BLaER1 (cell line): ENCODE results near the gene SLC34A2.
"Not testable (repeated sequence)": the region's sequence is repeated elsewhere in the genome, so short reads cannot be mapped to it uniquely, and the experiment has no call there.

Experiments used
- H3K27ac ChIP-seq: shearing (Covaris generic); formaldehyde crosslinking; 2 replicates; pipeline ENCODE4 v1.8.1; 2022
- H3K27me3 ChIP-seq: shearing (Covaris generic); formaldehyde crosslinking; 2 replicates; pipeline ENCODE4 v1.8.1; 2022
- H3K36me3 ChIP-seq: shearing (Covaris generic); formaldehyde crosslinking; 2 replicates; pipeline ENCODE4 v1.8.1; 2022
- H3K4me1 ChIP-seq: shearing (Covaris generic); formaldehyde crosslinking; 2 replicates; pipeline ENCODE4 v1.8.1; 2022
- H3K4me2 ChIP-seq: shearing (Covaris generic); formaldehyde crosslinking; 2 replicates; pipeline ENCODE4 v1.8.1; 2022
- H3K4me3 ChIP-seq: shearing (Covaris generic); formaldehyde crosslinking; 2 replicates; pipeline ENCODE4 v1.8.1; 2022
- H3K9ac ChIP-seq: shearing (Covaris generic); formaldehyde crosslinking; 2 replicates; pipeline ENCODE4 v1.8.1; 2022
- H3K9me3 ChIP-seq: shearing (Covaris generic); formaldehyde crosslinking; 2 replicates; pipeline ENCODE4 v1.8.1; 2022
- H4K20me1 ChIP-seq: shearing (Covaris generic); formaldehyde crosslinking; 2 replicates; pipeline ENCODE4 v1.8.1; 2022
- Cebpa-rat ChIP-seq: shearing (Covaris generic); IDR thresholded peaks from 2 replicates; pipeline ENCODE4 v1.8.1; 2022

Gene SLC34A2

GRCh38 chr4:25654971-25655963 is at the start of gene SLC34A2:
TSS of gene SLC34A2 (plus strand) at chr4:25655851. CDS start at chr4:25662501, 6,650 bp downstream.
- peak within 1 kb of the TSS; percentile 22; the same call in 1 of the 2 replicates for H3K4me2 ChIP-seq
- H3K9ac ChIP-seq, result no peak within 1 kb of the TSS
- 0 out of 2 replicates have a peak within 1 kb of the TSS, but pooled peaks have one; percentile 18 for H3K4me3 ChIP-seq

GRCh38 chr4:25608644-25609043 is 47.0 kb upstream of the SLC34A2 start:
- H3K27me3 ChIP-seq, result no peaks in the 10 kb centered on the region
- TF ChIP-seq Cebpa-rat, result no peak
- H3K9ac ChIP-seq, result no peak overlapping the region
- peaks cover 7% of the 10 kb centered on the region; the same call in 1 of the 2 replicates for H3K4me1 ChIP-seq
- no peaks in the 10 kb centered on the region for H4K20me1 ChIP-seq
- no peaks in the 10 kb centered on the region for H3K36me3 ChIP-seq
- H3K27ac ChIP-seq, result no peak overlapping the region
- H3K4me2 ChIP-seq, result no peak overlapping the region
- H3K4me3 ChIP-seq, result no peak overlapping the region
- H3K9me3 ChIP-seq, result no peaks in the 10 kb centered on the region

More at GRCh38 chr4:25654971-25655963, at the start of gene SLC34A2:
- H3K36me3 ChIP-seq, result no peaks in the 10 kb centered on the region
- peaks cover 17% of the 10 kb centered on the region for H3K9me3 ChIP-seq
- no peaks in the 10 kb centered on the region for H4K20me1 ChIP-seq
- H3K4me1 ChIP-seq, result no peaks in the 10 kb centered on the region
- no peak within 1 kb of the TSS for H3K27ac ChIP-seq
- H3K27me3 ChIP-seq, result peaks cover 34% of the 10 kb centered on the region
- TF ChIP-seq Cebpa-rat, result no peak

- H3K9me3 ChIP-seq, result no peaks in the 10 kb centered on the region
- peaks cover 7% of the 10 kb centered on the region; the same call in 1 of the 2 replicates for H3K4me1 ChIP-seq
- no peaks in the 10 kb centered on the region for H3K27me3 ChIP-seq
- H3K9ac ChIP-seq, result no peak overlapping the region
- H3K36me3 ChIP-seq, result no peaks in the 10 kb centered on the region
- no peak for TF ChIP-seq Cebpa-rat
- no peaks in the 10 kb centered on the region for H4K20me1 ChIP-seq
- H3K4me3 ChIP-seq, result no peak overlapping the region
- H3K4me2 ChIP-seq, result no peak overlapping the region
- H3K27ac ChIP-seq, result no peak overlapping the region
Measured at GRCh38 chr4:25609976-25610375, 45.7 kb upstream of the SLC34A2 start.

- H3K9ac ChIP-seq, result not testable (repeated sequence)
Measured at GRCh38 chr4:25613613-25614012, 42.0 kb upstream of the SLC34A2 start.

GRCh38 chr4:25614807-25615206 is 40.8 kb upstream of the SLC34A2 start:
- no peaks in the 10 kb centered on the region for H3K9me3 ChIP-seq

More at GRCh38 chr4:25613613-25614012, 42.0 kb upstream of the SLC34A2 start:
- H3K4me3 ChIP-seq, H3K27me3 ChIP-seq, H4K20me1 ChIP-seq, H3K4me1 ChIP-seq, H3K9me3 ChIP-seq, H3K27ac ChIP-seq, H3K4me2 ChIP-seq, H3K36me3 ChIP-seq: not testable (repeated sequence)

GRCh38 chr4:25621027-25621930 is 34.4 kb upstream of the SLC34A2 start:
- H3K9me3 ChIP-seq, result no peaks in the 10 kb centered on the region

More at GRCh38 chr4:25614807-25615206, 40.8 kb upstream of the SLC34A2 start:
- no peak overlapping the region for H3K9ac ChIP-seq
- no peaks in the 10 kb centered on the region for H3K4me1 ChIP-seq
- H3K4me2 ChIP-seq, result no peak overlapping the region
- H3K36me3 ChIP-seq, result no peaks in the 10 kb centered on the region
- H3K27ac ChIP-seq, result no peak overlapping the region
- H4K20me1 ChIP-seq, result no peaks in the 10 kb centered on the region
- no peaks in the 10 kb centered on the region for H3K27me3 ChIP-seq
- no peak for TF ChIP-seq Cebpa-rat
- H3K4me3 ChIP-seq, result no peak overlapping the region

GRCh38 chr4:25624616-25625015 is 31.0 kb upstream of the SLC34A2 start:
- Histone ChIP-seq H3K4me2 (no peak overlapping the region), H3K4me1 (peaks cover 14% of the 10 kb centered on the region), H3K27me3 (no peaks in the 10 kb centered on the region), H3K36me3 (no peaks in the 10 kb centered on the region), H3K9me3 (no peaks in the 10 kb centered on the region), H3K4me3 (no peak overlapping the region), H3K9ac (no peak overlapping the region), H4K20me1 (no peaks in the 10 kb centered on the region), H3K27ac (no peak overlapping the region)
- no peak for TF ChIP-seq Cebpa-rat

More at GRCh38 chr4:25621027-25621930, 34.4 kb upstream of the SLC34A2 start:
- Histone ChIP-seq H3K4me3 (no peak overlapping the region), H3K36me3 (no peaks in the 10 kb centered on the region), H3K9ac (no peak overlapping the region), H3K4me1 (peaks cover 14% of the 10 kb centered on the region), H4K20me1 (no peaks in the 10 kb centered on the region), H3K27ac (no peak overlapping the region), H3K27me3 (no peaks in the 10 kb centered on the region), H3K4me2 (peak overlapping the region; percentile 63)
- no peak for TF ChIP-seq Cebpa-rat

- H4K20me1 ChIP-seq, result no peaks in the 10 kb centered on the region
- no peak overlapping the region for H3K27ac ChIP-seq
- H3K36me3 ChIP-seq, result no peaks in the 10 kb centered on the region
- H3K9ac ChIP-seq, result no peak overlapping the region
- peaks cover 6% of the 10 kb centered on the region; the same call in 1 of the 2 replicates for H3K4me1 ChIP-seq
- no peak overlapping the region for H3K4me2 ChIP-seq
- no peak overlapping the region for H3K4me3 ChIP-seq
- TF ChIP-seq Cebpa-rat, result no peak
- no peaks in the 10 kb centered on the region for H3K27me3 ChIP-seq
- H3K9me3 ChIP-seq, result no peaks in the 10 kb centered on the region
Measured at GRCh38 chr4:25628451-25628850, 27.2 kb upstream of the SLC34A2 start.

GRCh38 chr4:25632135-25632534 is 23.5 kb upstream of the SLC34A2 start:
- peaks cover 6% of the 10 kb centered on the region; the same call in 1 of the 2 replicates for H3K4me1 ChIP-seq
- H3K27me3 ChIP-seq, result no peaks in the 10 kb centered on the region
- no peak overlapping the region for H3K4me3 ChIP-seq
- TF ChIP-seq Cebpa-rat, result no peak
- H3K9me3 ChIP-seq, result no peaks in the 10 kb centered on the region
- H3K27ac ChIP-seq, result no peak overlapping the region
- H3K9ac ChIP-seq, result no peak overlapping the region
- no peak overlapping the region; the same call in 1 of the 2 replicates for H3K4me2 ChIP-seq
- no peaks in the 10 kb centered on the region for H3K36me3 ChIP-seq
- H4K20me1 ChIP-seq, result no peaks in the 10 kb centered on the region
